Measurements from ENCODE around the gene FAM185A. TPM values are rescaled to one million over a fixed set of nuclear protein-coding genes. Genes with fewer than 3 reads are reported as not detected.

Gene FAM185A
- total and polyA plus RNA-seq, 2 of the 4 experiments (the other 2 are of a cell fraction) = 3.6 to 4.3 TPM

GRCh38 chr7:102840404-102840803 is 91.6 kb downstream of the FAM185A start:
- Histone ChIP-seq H3K79me1 (ENCODE audit: low read depth in 1 of 2, low read length in 2 of 2) (no peaks in the 10 kb centered on the region; a peak in 1 of 4 replicates), H3K27me3 (ENCODE audit: control insufficient read depth, insufficient read depth, low read length) (no peaks in the 10 kb centered on the region), H4K20me1 (ENCODE audit: insufficient read depth, low read length) (no peaks in the 10 kb centered on the region), H3K9me1 (ENCODE audit: insufficient read depth, low read length) (no peaks in the 10 kb centered on the region), H3K4me1 (ENCODE audit: control insufficient read depth, insufficient read depth, low read length) (peaks cover 8% of the 10 kb centered on the region), H3K4me3 (ENCODE audit: insufficient read depth, low read depth, low read length) (no peak overlapping the region), H3K4me2 (ENCODE audit: low read depth, low read length) (no peak overlapping the region), H3K27ac (ENCODE audit: insufficient read depth, low read length) (no peak overlapping the region), H2AFZ (replicated peaks; ENCODE audit: low read length, poor library complexity) (no peak overlapping the region), H3K56ac (ENCODE audit: extremely low read depth, insufficient read depth, low read length) (no peak overlapping the region), H3K4ac (ENCODE audit: low read depth, low read length) (no peak overlapping the region), H2BK5ac (ENCODE audit: low read depth, low read length, poor library complexity, severe bottlenecking) (no peak overlapping the region), H4K8ac (ENCODE audit: low read depth in 2 of 2, low read length in 2 of 2) (no peak overlapping the region), H3K36me3 (ENCODE audit: control insufficient read depth, insufficient read depth, low read length) (no peaks in the 10 kb centered on the region), H3K14ac (replicated peaks; ENCODE audit: low read depth, low read length) (no peak overlapping the region), H3K9ac (ENCODE audit: low read depth, low read length) (no peak overlapping the region), H4K5ac (ENCODE audit: low read depth, low read length) (no peak overlapping the region), H2BK120ac (ENCODE audit: low read depth, low read length) (no peak overlapping the region), H2BK15ac (ENCODE audit: low read depth, low read length) (no peak overlapping the region), H3K23ac (ENCODE audit: low read depth, low read length) (no peak overlapping the region), H2AK9ac (replicated peaks; ENCODE audit: low read depth, low read length, poor library complexity) (no peak overlapping the region), H4K91ac (ENCODE audit: insufficient read depth, low read depth, low read length) (no peak overlapping the region), H3K18ac (ENCODE audit: low read depth, low read length) (no peak overlapping the region), H2BK20ac (ENCODE audit: low read depth, low read length) (no peak overlapping the region), H3K9me3 (ENCODE audit: control insufficient read depth, insufficient read depth, low read length) (no peaks in the 10 kb centered on the region), H2AK5ac (ENCODE audit: low read depth, low read length) (no peak overlapping the region)
- TF ChIP-seq NFE2L2 (IDR thresholded peaks at IDR 0.05; ENCODE audit: low read depth, low read length) = no peak
- TF ChIP-seq CHD1 (IDR thresholded peaks at IDR 0.05; ENCODE audit: low read depth, low read length) = no peak
- no peak for TF ChIP-seq MXI1 (IDR thresholded peaks at IDR 0.05; ENCODE audit: borderline replicate concordance, low read depth, low read length)
- TF ChIP-seq SMC3 (IDR thresholded peaks at IDR 0.05; ENCODE audit: low read depth, low read length) = no peak
- TF ChIP-seq, protein P1, sequence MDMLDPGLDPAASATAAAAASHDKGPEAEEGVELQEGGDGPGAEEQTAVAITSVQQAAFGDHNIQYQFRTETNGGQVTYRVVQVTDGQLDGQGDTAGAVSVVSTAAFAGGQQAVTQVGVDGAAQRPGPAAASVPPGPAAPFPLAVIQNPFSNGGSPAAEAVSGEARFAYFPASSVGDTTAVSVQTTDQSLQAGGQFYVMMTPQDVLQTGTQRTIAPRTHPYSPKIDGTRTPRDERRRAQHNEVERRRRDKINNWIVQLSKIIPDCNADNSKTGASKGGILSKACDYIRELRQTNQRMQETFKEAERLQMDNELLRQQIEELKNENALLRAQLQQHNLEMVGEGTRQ (IDR thresholded peaks at IDR 0.05; ENCODE audit: low read depth, low read length) = no peak
- TF ChIP-seq, protein P2, sequence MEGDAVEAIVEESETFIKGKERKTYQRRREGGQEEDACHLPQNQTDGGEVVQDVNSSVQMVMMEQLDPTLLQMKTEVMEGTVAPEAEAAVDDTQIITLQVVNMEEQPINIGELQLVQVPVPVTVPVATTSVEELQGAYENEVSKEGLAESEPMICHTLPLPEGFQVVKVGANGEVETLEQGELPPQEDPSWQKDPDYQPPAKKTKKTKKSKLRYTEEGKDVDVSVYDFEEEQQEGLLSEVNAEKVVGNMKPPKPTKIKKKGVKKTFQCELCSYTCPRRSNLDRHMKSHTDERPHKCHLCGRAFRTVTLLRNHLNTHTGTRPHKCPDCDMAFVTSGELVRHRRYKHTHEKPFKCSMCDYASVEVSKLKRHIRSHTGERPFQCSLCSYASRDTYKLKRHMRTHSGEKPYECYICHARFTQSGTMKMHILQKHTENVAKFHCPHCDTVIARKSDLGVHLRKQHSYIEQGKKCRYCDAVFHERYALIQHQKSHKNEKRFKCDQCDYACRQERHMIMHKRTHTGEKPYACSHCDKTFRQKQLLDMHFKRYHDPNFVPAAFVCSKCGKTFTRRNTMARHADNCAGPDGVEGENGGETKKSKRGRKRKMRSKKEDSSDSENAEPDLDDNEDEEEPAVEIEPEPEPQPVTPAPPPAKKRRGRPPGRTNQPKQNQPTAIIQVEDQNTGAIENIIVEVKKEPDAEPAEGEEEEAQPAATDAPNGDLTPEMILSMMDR (conservative IDR thresholded peaks at IDR 0.05; ENCODE audit: low read depth, low read length) = no peak
- no peak for TF ChIP-seq BHLHE40 (IDR thresholded peaks at IDR 0.05; ENCODE audit: low read depth, low read length)
- TF ChIP-seq POLR2A (IDR thresholded peaks at IDR 0.05; ENCODE audit: low read depth, low read length) = no peak
- TF ChIP-seq RCOR1 (IDR thresholded peaks at IDR 0.05; ENCODE audit: insufficient replicate concordance, low read length) = no peak
- TF ChIP-seq MAFK (IDR thresholded peaks at IDR 0.05; ENCODE audit: low read depth, low read length) = no peak
- WGBS, 2 experiments (ENCODE audit: extremely low coverage in 2 of 2, insufficient read length in 1 of 2) = no CpG with 5 or more reads among the region's 3 CpGs
- ChIA-PET CTCF (no interaction called here), POLR2A (ENCODE audit: unreplicated experiment) (no interaction called here)
- ATAC-seq (ENCODE audit: low read depth) = no peak
- dilution Hi-C loops (cut with HindIII; ENCODE audit: low sequenced_read_pairs, unreplicated experiment) (no loop called here), in situ Hi-C loops (cut with MboI; ENCODE audit: low sequenced_read_pairs) (no loop called here), intact Hi-C loops (cut with micrococcal nuclease) (no loop called here)
- no TSS peak for BruUV-seq (replicated peaks)
- DNase-seq = no peak
